HepG2 (cell line): ENCODE results near the gene C1orf141. TPM values are rescaled to one million over a fixed set of nuclear protein-coding genes. Genes with fewer than 3 reads are reported as not detected.

ENCODE experiments used
- ADNP ChIP-seq: sonication (generic); formaldehyde crosslinking; IDR thresholded peaks from 2 replicates; pipeline ENCODE4 v1.4.0; 2020; ENCODE audit warnings: missing genetic modification reagents
- ARNTL ChIP-seq: sonication (generic); formaldehyde crosslinking; IDR thresholded peaks from 2 replicates; pipeline ENCODE4 v1.4.0; 2020; ENCODE audit warnings: mild to moderate bottlenecking, missing genetic modification reagents
- ETV6 ChIP-seq: sonication (generic); formaldehyde crosslinking; conservative IDR thresholded peaks from 2 replicates; pipeline ENCODE4 v1.4.0; 2020; ENCODE audit warnings: missing genetic modification reagents
- GRHL1 ChIP-seq: sonication (generic); formaldehyde crosslinking; conservative IDR thresholded peaks from 2 replicates; pipeline ENCODE4 v1.8.0; 2022; ENCODE audit warnings: missing genetic modification reagents
- KAT8 ChIP-seq: IDR thresholded peaks from 2 replicates; pipeline ENCODE4 v1.6.1; 2016; ENCODE audit warnings: missing genetic modification reagents, missing compliant biosample characterization
- MAFF ChIP-seq: IDR thresholded peaks from 2 replicates; pipeline ENCODE4 v1.6.1; 2011; ENCODE audit warnings: low read depth, low read length, improper control_type of control experiment
- NCOA5 ChIP-seq: sonication (generic); formaldehyde crosslinking; IDR thresholded peaks from 2 replicates; pipeline ENCODE4 v1.4.0; 2020; ENCODE audit warnings: missing genetic modification reagents
- NFRKB ChIP-seq: fragments of 450-650 bp; IDR thresholded peaks from 2 replicates; pipeline ENCODE4 v1.6.1; 2017
- SAP130 ChIP-seq: IDR thresholded peaks from 2 replicates; pipeline ENCODE4 v1.6.1; 2016; ENCODE audit warnings: low read depth
- SATB2 ChIP-seq: sonication (generic); formaldehyde crosslinking; IDR thresholded peaks from 2 replicates; pipeline ENCODE4 v1.5.0; 2020; ENCODE audit warnings: missing genetic modification reagents
- SETDB1 ChIP-seq: sonication (generic); formaldehyde crosslinking; IDR thresholded peaks from 2 replicates; pipeline ENCODE4 v1.5.1; 2020; ENCODE audit warnings: missing genetic modification reagents, mild to moderate bottlenecking, borderline replicate concordance
- SIX1 ChIP-seq: sonication (generic); formaldehyde crosslinking; IDR thresholded peaks from 2 replicates; pipeline ENCODE4 v1.4.0; 2020; ENCODE audit warnings: missing genetic modification reagents, borderline replicate concordance
- ZBED4 ChIP-seq: sonication (generic); formaldehyde crosslinking; IDR thresholded peaks from 2 replicates; pipeline ENCODE4 v1.4.0; 2020; ENCODE audit warnings: missing genetic modification reagents, borderline replicate concordance
- ZIK1 ChIP-seq: sonication (generic); formaldehyde crosslinking; IDR thresholded peaks from 2 replicates; pipeline ENCODE4 v1.5.0; 2020; ENCODE audit warnings: mild to moderate bottlenecking, low read depth, missing genetic modification reagents, borderline replicate concordance
- ZNF101 ChIP-seq: sonication (generic); formaldehyde crosslinking; IDR thresholded peaks from 2 replicates; pipeline ENCODE4 v1.4.0; 2020; ENCODE audit warnings: mild to moderate bottlenecking, low read depth, missing genetic modification reagents, borderline replicate concordance
- ZNF225 ChIP-seq: sonication (generic); formaldehyde crosslinking; IDR thresholded peaks from 2 replicates; pipeline ENCODE4 v1.4.0; 2020; ENCODE audit warnings: mild to moderate bottlenecking, missing genetic modification reagents
- ZNF292 ChIP-seq: sonication (generic); formaldehyde crosslinking; IDR thresholded peaks from 2 replicates; pipeline ENCODE4 v1.8.1; 2022; ENCODE audit warnings: mild to moderate bottlenecking, low read depth, missing genetic modification reagents, borderline replicate concordance
- ZNF350 ChIP-seq: sonication (generic); formaldehyde crosslinking; IDR thresholded peaks from 2 replicates; pipeline ENCODE4 v1.4.0; 2020; ENCODE audit warnings: mild to moderate bottlenecking, low read depth, missing genetic modification reagents, borderline replicate concordance
- ZNF572 ChIP-seq: sonication (generic); formaldehyde crosslinking; IDR thresholded peaks from 2 replicates; pipeline ENCODE4 v1.5.1; 2020; ENCODE audit warnings: mild to moderate bottlenecking, missing genetic modification reagents
- polyA plus RNA-seq, 8 experiments: library from polyadenylated mRNA; depleted of rRNA in 3 of 8; stranded (reverse) in 7 of 8; unstranded in 1 of 8; fragments of >200 nt; fragmentation: Illumina TruSeq in 4 of 8; extraction: Trizol in 4 of 8; gene quantifications; 2 replicates each; pipeline versions ENCODE4 v1.2.1 to v1.2.3, GENCODE V29; 2011 to 2016; ENCODE audit warnings: low read depth in 4 of 8, missing spikeins in 1 of 8, mixed read lengths in 1 of 8; ENCODE audit not compliant: insufficient read depth in 1 of 8
- total RNA-seq, 5 experiments: library from RNA; depleted of rRNA; stranded (reverse); fragments of >200 nt; fragmentation: Illumina TruSeq; extraction: Trizol; gene quantifications; 2 replicates each; pipeline ENCODE4 v1.2.3, GENCODE V29; 2016; ENCODE audit warnings: low read depth in 1 of 5
- TF ChIP-seq, protein P1 (sequence below): sonication (generic); formaldehyde crosslinking; IDR thresholded peaks from 2 replicates; pipeline ENCODE4 v1.8.0; 2022; ENCODE audit warnings: mild to moderate bottlenecking, missing genetic modification reagents, borderline replicate concordance
- TF ChIP-seq, protein P2 (sequence below): sonication (generic); formaldehyde crosslinking; IDR thresholded peaks from 2 replicates; pipeline ENCODE4 v1.9.0; 2021; ENCODE audit warnings: missing genetic modification reagents, mild to moderate bottlenecking, borderline replicate concordance

Gene C1orf141
- total and polyA plus RNA-seq, 2 of the 13 experiments (the other 11 are each of a cell fraction or from before 2014, with no cell fraction given): not detected

DNA sequence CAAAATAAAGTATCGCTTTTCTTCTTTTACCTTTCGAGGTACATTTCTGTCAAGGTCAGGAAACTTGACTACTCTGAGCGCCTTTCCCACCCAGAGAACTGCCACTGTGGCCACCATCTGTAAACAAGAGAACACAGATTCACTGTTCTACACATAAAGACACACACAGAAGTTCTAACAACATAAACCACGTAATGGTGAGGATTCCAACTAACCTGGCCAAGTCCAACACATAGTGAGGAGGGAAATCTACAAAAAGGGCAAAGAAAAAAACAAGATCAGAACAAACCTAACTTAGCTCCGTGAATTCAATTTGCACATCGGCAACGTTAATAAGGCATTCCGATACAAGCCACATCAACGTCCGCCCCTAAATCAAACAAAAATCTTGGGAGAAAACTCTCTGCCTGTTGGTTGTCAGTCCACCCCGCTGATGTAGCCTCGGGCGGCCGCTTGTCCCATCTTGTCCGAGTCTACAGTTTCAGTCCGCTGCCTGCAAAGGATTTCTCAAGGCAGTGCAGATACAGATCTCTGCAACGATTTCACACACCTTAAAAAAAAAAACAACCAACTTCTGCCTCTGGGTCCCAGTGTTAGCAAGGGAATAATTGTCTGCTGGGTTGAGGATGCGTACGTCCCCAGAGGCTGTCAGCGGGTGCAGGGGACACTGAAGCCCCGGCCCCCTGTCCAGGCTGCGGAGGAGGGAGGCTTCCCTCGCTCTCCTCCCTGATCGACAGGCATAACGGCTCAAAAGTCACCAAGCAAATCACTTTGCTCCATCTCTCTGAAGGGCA lies 81.8 kb downstream of the C1orf141 start (continued):
- TF ChIP-seq ZBED4 (CRISPR knock-in tag) (no peak), ADNP (no peak), NCOA5 (CRISPR knock-in tag) (no peak), ZNF225 (CRISPR knock-in tag) (no peak), ZIK1 (CRISPR knock-in tag) (no peak), SETDB1 (no peak), SATB2 (no peak), ZNF292 (CRISPR knock-in tag) (no peak), SIX1 (CRISPR knock-in tag) (no peak), ZNF350 (CRISPR knock-in tag) (no peak), ZNF101 (CRISPR knock-in tag) (no peak), GRHL1 (CRISPR knock-in tag) (no peak), KAT8 (CRISPR knock-in tag) (no peak), MAFF (no peak), ETV6 (CRISPR knock-in tag) (no peak), ZNF572 (no peak), NFRKB (no peak), ARNTL (CRISPR knock-in tag) (no peak; the same call in 1 of the 2 replicates), SAP130 (CRISPR knock-in tag) (peak; percentile 61)
- TF ChIP-seq, protein P1, sequence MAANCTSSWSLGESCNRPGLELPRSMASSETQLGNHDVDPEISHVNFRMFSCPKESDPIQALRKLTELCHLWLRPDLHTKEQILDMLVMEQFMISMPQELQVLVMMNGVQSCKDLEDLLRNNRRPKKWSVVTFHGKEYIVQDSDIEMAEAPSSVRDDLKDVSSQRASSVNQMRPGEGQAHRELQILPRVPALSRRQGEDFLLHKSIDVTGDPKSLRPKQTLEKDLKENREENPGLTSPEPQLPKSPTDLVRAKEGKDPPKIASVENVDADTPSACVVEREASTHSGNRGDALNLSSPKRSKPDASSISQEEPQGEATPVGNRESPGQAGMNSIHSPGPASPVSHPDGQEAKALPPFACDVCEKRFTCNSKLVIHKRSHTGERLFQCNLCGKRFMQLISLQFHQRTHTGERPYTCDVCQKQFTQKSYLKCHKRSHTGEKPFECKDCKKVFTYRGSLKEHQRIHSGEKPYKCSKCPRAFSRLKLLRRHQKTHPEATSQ (CRISPR knock-in tag): no peak
- TF ChIP-seq, protein P2, sequence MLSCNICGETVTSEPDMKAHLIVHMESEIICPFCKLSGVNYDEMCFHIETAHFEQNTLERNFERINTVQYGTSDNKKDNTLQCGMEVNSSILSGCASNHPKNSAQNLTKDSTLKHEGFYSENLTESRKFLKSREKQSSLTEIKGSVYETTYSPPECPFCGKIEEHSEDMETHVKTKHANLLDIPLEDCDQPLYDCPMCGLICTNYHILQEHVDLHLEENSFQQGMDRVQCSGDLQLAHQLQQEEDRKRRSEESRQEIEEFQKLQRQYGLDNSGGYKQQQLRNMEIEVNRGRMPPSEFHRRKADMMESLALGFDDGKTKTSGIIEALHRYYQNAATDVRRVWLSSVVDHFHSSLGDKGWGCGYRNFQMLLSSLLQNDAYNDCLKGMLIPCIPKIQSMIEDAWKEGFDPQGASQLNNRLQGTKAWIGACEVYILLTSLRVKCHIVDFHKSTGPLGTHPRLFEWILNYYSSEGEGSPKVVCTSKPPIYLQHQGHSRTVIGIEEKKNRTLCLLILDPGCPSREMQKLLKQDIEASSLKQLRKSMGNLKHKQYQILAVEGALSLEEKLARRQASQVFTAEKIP (CRISPR knock-in tag): no peak
